ENCODE data around the gene PLCB4.

DNA sequence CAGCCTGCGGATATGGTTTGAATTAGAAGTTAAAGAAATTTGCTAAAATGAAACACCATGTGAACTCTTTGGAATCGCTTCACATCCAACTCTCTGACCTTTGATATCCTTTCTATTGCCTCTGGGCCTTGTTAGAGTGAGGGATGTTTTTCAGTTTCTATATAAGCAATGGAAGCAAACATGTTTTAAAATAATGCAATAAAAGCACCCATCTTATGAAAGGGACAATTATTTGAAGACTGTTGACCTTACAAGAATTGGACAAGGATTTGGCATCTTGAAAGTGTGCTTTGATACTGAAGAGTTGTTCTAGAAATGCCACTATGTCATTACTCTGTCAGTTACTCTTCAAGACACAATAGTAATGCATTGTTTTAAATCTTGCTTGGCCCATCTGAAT lies 221.4 kb downstream of the PLCB4 start:
- TF ChIP-seq ZEB2 (tag by site-specific recombination; IDR thresholded peaks at IDR 0.05), result no peak
- TF ChIP-seq, protein P1, sequence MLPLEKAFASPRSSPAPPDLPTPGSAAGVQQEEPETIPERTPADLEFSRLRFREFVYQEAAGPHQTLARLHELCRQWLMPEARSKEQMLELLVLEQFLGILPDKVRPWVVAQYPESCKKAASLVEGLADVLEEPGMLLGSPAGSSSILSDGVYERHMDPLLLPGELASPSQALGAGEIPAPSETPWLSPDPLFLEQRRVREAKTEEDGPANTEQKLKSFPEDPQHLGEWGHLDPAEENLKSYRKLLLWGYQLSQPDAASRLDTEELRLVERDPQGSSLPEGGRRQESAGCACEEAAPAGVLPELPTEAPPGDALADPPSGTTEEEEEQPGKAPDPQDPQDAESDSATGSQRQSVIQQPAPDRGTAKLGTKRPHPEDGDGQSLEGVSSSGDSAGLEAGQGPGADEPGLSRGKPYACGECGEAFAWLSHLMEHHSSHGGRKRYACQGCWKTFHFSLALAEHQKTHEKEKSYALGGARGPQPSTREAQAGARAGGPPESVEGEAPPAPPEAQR (tag by site-specific recombination; IDR thresholded peaks at IDR 0.05), result no peak
- TF ChIP-seq, protein P2, sequence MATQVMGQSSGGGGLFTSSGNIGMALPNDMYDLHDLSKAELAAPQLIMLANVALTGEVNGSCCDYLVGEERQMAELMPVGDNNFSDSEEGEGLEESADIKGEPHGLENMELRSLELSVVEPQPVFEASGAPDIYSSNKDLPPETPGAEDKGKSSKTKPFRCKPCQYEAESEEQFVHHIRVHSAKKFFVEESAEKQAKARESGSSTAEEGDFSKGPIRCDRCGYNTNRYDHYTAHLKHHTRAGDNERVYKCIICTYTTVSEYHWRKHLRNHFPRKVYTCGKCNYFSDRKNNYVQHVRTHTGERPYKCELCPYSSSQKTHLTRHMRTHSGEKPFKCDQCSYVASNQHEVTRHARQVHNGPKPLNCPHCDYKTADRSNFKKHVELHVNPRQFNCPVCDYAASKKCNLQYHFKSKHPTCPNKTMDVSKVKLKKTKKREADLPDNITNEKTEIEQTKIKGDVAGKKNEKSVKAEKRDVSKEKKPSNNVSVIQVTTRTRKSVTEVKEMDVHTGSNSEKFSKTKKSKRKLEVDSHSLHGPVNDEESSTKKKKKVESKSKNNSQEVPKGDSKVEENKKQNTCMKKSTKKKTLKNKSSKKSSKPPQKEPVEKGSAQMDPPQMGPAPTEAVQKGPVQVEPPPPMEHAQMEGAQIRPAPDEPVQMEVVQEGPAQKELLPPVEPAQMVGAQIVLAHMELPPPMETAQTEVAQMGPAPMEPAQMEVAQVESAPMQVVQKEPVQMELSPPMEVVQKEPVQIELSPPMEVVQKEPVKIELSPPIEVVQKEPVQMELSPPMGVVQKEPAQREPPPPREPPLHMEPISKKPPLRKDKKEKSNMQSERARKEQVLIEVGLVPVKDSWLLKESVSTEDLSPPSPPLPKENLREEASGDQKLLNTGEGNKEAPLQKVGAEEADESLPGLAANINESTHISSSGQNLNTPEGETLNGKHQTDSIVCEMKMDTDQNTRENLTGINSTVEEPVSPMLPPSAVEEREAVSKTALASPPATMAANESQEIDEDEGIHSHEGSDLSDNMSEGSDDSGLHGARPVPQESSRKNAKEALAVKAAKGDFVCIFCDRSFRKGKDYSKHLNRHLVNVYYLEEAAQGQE (tag by site-specific recombination; IDR thresholded peaks at IDR 0.05), result no peak
- TF ChIP-seq FEZF1 (tag by site-specific recombination; IDR thresholded peaks at IDR 0.05), result no peak

Data from HEK293 (cell line).